Hepatocyte (in vitro differentiated cells): Measurements from ENCODE around the gene PLCD3. TPM values are rescaled to one million over a fixed set of nuclear protein-coding genes. Genes with fewer than 3 reads are reported as not detected.

ENCODE experiments used
- DNase-seq: peaks from one replicate; pipeline ENCODE4 v3.0.0-alpha.2; 2016; ENCODE audit warnings: low spot score
- H2AFZ ChIP-seq: fragments of 200-600 bp; sonication (generic); 2 replicates; pipeline ENCODE4 v1.6.0; 2016; ENCODE audit warnings: antibody characterized with exemption, mild to moderate bottlenecking
- H3K27ac ChIP-seq: fragments of 200-600 bp; sonication (generic); 2 replicates; pipeline ENCODE4 v1.5.1; 2016; ENCODE audit warnings: mild to moderate bottlenecking
- H3K27me3 ChIP-seq: fragments of 200-600 bp; sonication (generic); 2 replicates; pipeline ENCODE4 v1.6.1; 2016
- H3K36me3 ChIP-seq: fragments of 200-600 bp; sonication (generic); replicated peaks from 2 replicates; pipeline ENCODE4 v1.5.1; 2016; ENCODE audit warnings: low read depth; ENCODE audit not compliant: insufficient read depth
- H3K4me1 ChIP-seq: fragments of 200-600 bp; sonication (generic); 2 replicates; pipeline ENCODE4 v1.5.1; 2016; ENCODE audit warnings: mild to moderate bottlenecking, moderate library complexity; ENCODE audit not compliant: insufficient read depth
- H3K4me2 ChIP-seq: fragments of 200-600 bp; sonication (generic); 2 replicates; pipeline ENCODE4 v1.6.0; 2016
- H3K4me3 ChIP-seq: fragments of 200-600 bp; sonication (generic); 2 replicates; pipeline ENCODE4 v1.5.1; 2016; ENCODE audit warnings: mild to moderate bottlenecking
- H3K79me2 ChIP-seq: fragments of 200-600 bp; sonication (generic); 2 replicates; pipeline ENCODE4 v1.6.0; 2017; ENCODE audit warnings: mild to moderate bottlenecking
- H3K9me2 ChIP-seq: fragments of 200-600 bp; sonication (generic); replicated peaks from 2 replicates; pipeline ENCODE4 v1.6.0; 2017; ENCODE audit warnings: mild to moderate bottlenecking; ENCODE audit not compliant: insufficient read depth
- H3K9me3 ChIP-seq: fragments of 200-600 bp; sonication (generic); 2 replicates; pipeline ENCODE4 v1.5.1; 2016; ENCODE audit warnings: low read depth, mild to moderate bottlenecking
- H4K20me1 ChIP-seq: fragments of 200-600 bp; sonication (generic); 2 replicates; pipeline ENCODE4 v1.6.0; 2016; ENCODE audit warnings: mild to moderate bottlenecking; ENCODE audit not compliant: insufficient read depth, poor library complexity, severe bottlenecking
- CTCF ChIP-seq: fragments of 200-600 bp; sonication (generic); IDR thresholded peaks from 2 replicates; pipeline ENCODE4 v1.5.1; 2016; ENCODE audit warnings: antibody characterized with exemption, mild to moderate bottlenecking; ENCODE audit not compliant: poor library complexity
- EZH2 ChIP-seq: fragments of 200-600 bp; sonication (generic); IDR thresholded peaks from 2 replicates; pipeline ENCODE4 v1.6.1; 2016; ENCODE audit warnings: antibody characterized with exemption, mild to moderate bottlenecking, borderline replicate concordance
- EZH2phosphoT487 ChIP-seq: fragments of 200-600 bp; sonication (generic); IDR thresholded peaks from one replicate; pipeline ENCODE4 v1.6.1; 2018; ENCODE audit warnings: antibody characterized with exemption, mild to moderate bottlenecking, low read depth, moderate library complexity; ENCODE audit not compliant: unreplicated experiment, severe bottlenecking
- WGBS: methylation state at CpG from one replicate; pipeline ENCODE4 v1.1.6; 2016; ENCODE audit warnings: low lambda C conversion rate; ENCODE audit errors: missing lambda C conversion rate; 5-methylcytosine and 5-hydroxymethylcytosine counted together
- polyA plus RNA-seq: library from polyadenylated mRNA; unstranded; fragments of >200 nt; fragmentation: Nextera tagmentation; extraction: Ambion mirVana; gene quantifications from 2 replicates; pipeline ENCODE4 v1.2.1, GENCODE V29; 2016
- total RNA-seq: library from RNA; depleted of rRNA; stranded (reverse); fragments of >200 nt; gene quantifications from 2 replicates; pipeline ENCODE4 v1.2.3, GENCODE V29; 2014

Gene PLCD3
- total and polyA plus RNA-seq, 2 experiments from 2014 or later = 41.8 to 69.7 TPM

GRCh38 chr17:45123930-45124796 lies 8.2 kb downstream of the PLCD3 start:
- H3K36me3 ChIP-seq = no peaks in the 10 kb centered on the region
- no peaks in the 10 kb centered on the region for H3K27me3 ChIP-seq
- peaks cover 59% of the 10 kb centered on the region for H3K79me2 ChIP-seq
- TF ChIP-seq EZH2 (no peak), CTCF (no peak), EZH2phosphoT487 (no peak)
- 75% methylated on average over 14 of the region's 15 CpGs for WGBS
- no peaks in the 10 kb centered on the region for H4K20me1 ChIP-seq
- H3K4me3 ChIP-seq = no peak overlapping the region
- no peaks in the 10 kb centered on the region for H3K9me3 ChIP-seq
- H3K4me2 ChIP-seq = peak overlapping the region; percentile 25
- H3K9me2 ChIP-seq = no peaks in the 10 kb centered on the region
- H3K4me1 ChIP-seq = peaks cover 51% of the 10 kb centered on the region
- DNase-seq = peak; percentile 90
- H3K27ac ChIP-seq = peak overlapping the region; percentile 95
- no peak overlapping the region for H2AFZ ChIP-seq

GRCh38 chr17:45123076-45123770 lies 9.1 kb downstream of the PLCD3 start:
- Histone ChIP-seq H2AFZ (no peak overlapping the region), H3K4me3 (no peak overlapping the region), H3K9me3 (no peaks in the 10 kb centered on the region), H3K4me1 (peaks cover 42% of the 10 kb centered on the region), H3K9me2 (no peaks in the 10 kb centered on the region), H4K20me1 (no peaks in the 10 kb centered on the region), H3K36me3 (no peaks in the 10 kb centered on the region), H3K27me3 (no peaks in the 10 kb centered on the region), H3K4me2 (peak overlapping the region; percentile 3), H3K79me2 (peaks cover 50% of the 10 kb centered on the region), H3K27ac (peak overlapping the region; percentile 95)
- no peak for TF ChIP-seq EZH2
- no peak for TF ChIP-seq EZH2phosphoT487
- TF ChIP-seq CTCF = no peak
- DNase-seq = no peak
- 84% methylated on average over 6 of the region's 6 CpGs for WGBS

- WGBS = 97% methylated on average over 21 of the region's 45 CpGs
- no peaks in the 10 kb centered on the region for H3K9me3 ChIP-seq
- peaks cover 36% of the 10 kb centered on the region for H3K79me2 ChIP-seq
- H3K4me1 ChIP-seq = peaks cover 25% of the 10 kb centered on the region
- H3K9me2 ChIP-seq = no peaks in the 10 kb centered on the region
- H3K27ac ChIP-seq = no peak overlapping the region
- no peaks in the 10 kb centered on the region for H4K20me1 ChIP-seq
- H3K27me3 ChIP-seq = no peaks in the 10 kb centered on the region
- no peak overlapping the region for H3K4me3 ChIP-seq
- TF ChIP-seq CTCF (no peak), EZH2 (no peak), EZH2phosphoT487 (no peak)
- H2AFZ ChIP-seq = no peak overlapping the region
- no peak for DNase-seq
- no peak overlapping the region for H3K4me2 ChIP-seq
- no peaks in the 10 kb centered on the region for H3K36me3 ChIP-seq
These were observed 11.3 kb downstream of the PLCD3 start for GRCh38 chr17:45121055-45121454.
